ENCODE data around the gene BPTF. TPM values are rescaled to one million over a fixed set of nuclear protein-coding genes. Genes with fewer than 3 reads are reported as not detected.
"Not testable (repeated sequence)": the region's sequence is repeated elsewhere in the genome, so short reads cannot be mapped to it uniquely, and the experiment has no call there.

Gene BPTF
- 34.0 and 44.0 TPM in 2 replicates for polyA plus RNA-seq (2014; cell fraction: cytosol; rRNA removed)
- 30.3 and 60.1 TPM in 2 replicates for polyA plus RNA-seq (2014; cell fraction: nucleus; rRNA removed)

- DNase-seq (ENCODE audit: low spot score) = peak; percentile 90
Measured at GRCh38 chr17:67824735-67825626, at the start of gene BPTF. TSS of gene BPTF (plus strand) at chr17:67825503. CDS start at chr17:67825725, 222 bp downstream.

GRCh38 chr17:67779098-67779672, 46.1 kb upstream of the BPTF start:
- peak; percentile 71 for DNase-seq (ENCODE audit: low spot score)

- no peak for DNase-seq (ENCODE audit: low spot score)
Measured at GRCh38 chr17:67784364-67785121, 40.8 kb upstream of the BPTF start.

- no peak for DNase-seq (ENCODE audit: low spot score)
Measured at GRCh38 chr17:67785122-67785477, 40.2 kb upstream of the BPTF start.

GRCh38 chr17:67785504-67785903, 39.8 kb upstream of the BPTF start:
- DNase-seq (ENCODE audit: low spot score) = no peak

GRCh38 chr17:67800495-67800928, 24.8 kb upstream of the BPTF start:
- DNase-seq (ENCODE audit: low spot score) = peak; percentile 78

GRCh38 chr17:67801626-67802175, 23.6 kb upstream of the BPTF start:
- no peak for DNase-seq (ENCODE audit: low spot score)

GRCh38 chr17:67810464-67810863, 14.8 kb upstream of the BPTF start:
- DNase-seq (ENCODE audit: low spot score) = no peak

GRCh38 chr17:67812380-67812779, 12.9 kb upstream of the BPTF start:
- not testable (repeated sequence) for DNase-seq (ENCODE audit: low spot score)

- DNase-seq (ENCODE audit: low spot score) = no peak
Measured at GRCh38 chr17:67813803-67814180, 11.5 kb upstream of the BPTF start.

GRCh38 chr17:67818110-67819002, 6.9 kb upstream of the BPTF start:
- no peak for DNase-seq (ENCODE audit: low spot score)

- DNase-seq (ENCODE audit: low spot score) = no peak
Measured at GRCh38 chr17:67819722-67820121, 5.6 kb upstream of the BPTF start.

- DNase-seq (ENCODE audit: low spot score) = no peak
Measured at GRCh38 chr17:67821871-67822367, 3.4 kb upstream of the BPTF start.

GRCh38 chr17:67825627-67826601, 611 bp downstream of the BPTF start:
- DNase-seq (ENCODE audit: low spot score) = peak; percentile 74

GRCh38 chr17:67829331-67829730, 4.0 kb downstream of the BPTF start:
- no peak for DNase-seq (ENCODE audit: low spot score)

- no peak for DNase-seq (ENCODE audit: low spot score)
Measured at GRCh38 chr17:67830440-67830839, 5.1 kb downstream of the BPTF start.

- no peak for DNase-seq (ENCODE audit: low spot score)
Measured at GRCh38 chr17:67831268-67831667, 6.0 kb downstream of the BPTF start.

GRCh38 chr17:67833134-67833533, 7.8 kb downstream of the BPTF start:
- DNase-seq (ENCODE audit: low spot score) = no peak

GRCh38 chr17:67833946-67834631, 8.8 kb downstream of the BPTF start:
- DNase-seq (ENCODE audit: low spot score) = no peak

Data from SK-N-DZ (cell line).